GM19395 (cell line): ENCODE results near the gene DMXL1.
"Not testable (repeated sequence)": the region's sequence is repeated elsewhere in the genome, so short reads cannot be mapped to it uniquely, and the experiment has no call there.

ENCODE experiments used
- ATAC-seq: cut with Tn5 transposase; IDR thresholded peaks from one replicate; pipeline ENCODE4 v1.9.1; 2021; ENCODE audit warnings: mild to moderate bottlenecking, moderate library complexity; ENCODE audit not compliant: unreplicated experiment

The DMXL1 gene

GRCh38 chr5:119063579-119064379 is 7.1 kb upstream of the DMXL1 start:
- peak; percentile 82 for ATAC-seq

GRCh38 chr5:119067450-119067849 is 3.4 kb upstream of the DMXL1 start:
- ATAC-seq: no peak

- peak; percentile 67 for ATAC-seq
Measured at GRCh38 chr5:119070578-119070827, 384 bp upstream of the DMXL1 start.

- ATAC-seq: peak; percentile 12
Measured at GRCh38 chr5:119071561-119071995, 691 bp downstream of the DMXL1 start.

GRCh38 chr5:119072496-119072895 is 1.6 kb downstream of the DMXL1 start:
- ATAC-seq: no peak

- not testable (repeated sequence) for ATAC-seq
Measured at GRCh38 chr5:119073746-119074337, 3.0 kb downstream of the DMXL1 start.

GRCh38 chr5:119074419-119074818 is 3.5 kb downstream of the DMXL1 start:
- peak; percentile 31 for ATAC-seq

GRCh38 chr5:119075269-119075668 is 4.4 kb downstream of the DMXL1 start:
- ATAC-seq: not testable (repeated sequence)

- ATAC-seq: no peak
Measured at GRCh38 chr5:119076080-119076479, 5.2 kb downstream of the DMXL1 start.

GRCh38 chr5:119077444-119077843 is 6.6 kb downstream of the DMXL1 start:
- no peak for ATAC-seq

- peak; percentile 21 for ATAC-seq
Measured at GRCh38 chr5:119078071-119078846, 7.4 kb downstream of the DMXL1 start.

- no peak for ATAC-seq
Measured at GRCh38 chr5:119078861-119079260, 8.0 kb downstream of the DMXL1 start.

- ATAC-seq: peak; percentile 41
Measured at GRCh38 chr5:119079318-119079921, 8.5 kb downstream of the DMXL1 start.

- ATAC-seq: no peak
Measured at GRCh38 chr5:119080936-119081335, 10.0 kb downstream of the DMXL1 start.

- no peak for ATAC-seq
Measured at GRCh38 chr5:119082691-119083090, 11.8 kb downstream of the DMXL1 start.

- ATAC-seq: peak; percentile 58
Measured at GRCh38 chr5:119083679-119084078, 12.8 kb downstream of the DMXL1 start.

- ATAC-seq: no peak
Measured at GRCh38 chr5:119088438-119088837, 17.6 kb downstream of the DMXL1 start.

- ATAC-seq: no peak
Measured at GRCh38 chr5:119095611-119096010, 24.7 kb downstream of the DMXL1 start.

GRCh38 chr5:119105971-119106370 is 35.1 kb downstream of the DMXL1 start:
- ATAC-seq: no peak

- no peak for ATAC-seq
Measured at GRCh38 chr5:119112151-119112550, 41.3 kb downstream of the DMXL1 start.

GRCh38 chr5:119117237-119117636 is 46.4 kb downstream of the DMXL1 start:
- ATAC-seq: no peak
